Calu3 (cell line): ENCODE results near the gene EP400. TPM values are rescaled to one million over a fixed set of nuclear protein-coding genes. Genes with fewer than 3 reads are reported as not detected.

Experiments used
- BruUV-seq: library from RNA; stranded (reverse); fragments of 400-500 nt; replicated peaks from 2 replicates; lab custom pipeline; 2021; lab: Mats Ljungman, UMichigan
- CTCF ChIA-PET: fragments of 300-600 bp; sonication (Branson Sonifier 250); formaldehyde crosslinking; loops from one replicate; lab custom pipeline; 2022; ENCODE audit warnings: antibody characterized with exemption; lab: Charles Lee
- DNase-seq: peaks from one replicate; pipeline ENCODE4 v3.0.0; 2022
- H3K27ac Mint-ChIP-seq: one replicate; pipeline ENCODE4 v1.8.0; 2022; ENCODE audit warnings: mixed read lengths; ENCODE audit not compliant: unreplicated experiment
- H3K27me3 Mint-ChIP-seq: one replicate; pipeline ENCODE4 v1.8.0; 2022; ENCODE audit warnings: mixed read lengths; ENCODE audit not compliant: unreplicated experiment
- H3K36me3 Mint-ChIP-seq: one replicate; pipeline ENCODE4 v1.8.0; 2022; ENCODE audit warnings: mild to moderate bottlenecking, moderate library complexity, mixed read lengths; ENCODE audit not compliant: insufficient read depth, unreplicated experiment
- H3K4me1 Mint-ChIP-seq: one replicate; pipeline ENCODE4 v1.8.0; 2022; ENCODE audit warnings: mild to moderate bottlenecking, low read depth, mixed read lengths; ENCODE audit not compliant: unreplicated experiment
- H3K4me3 Mint-ChIP-seq: one replicate; pipeline ENCODE4 v1.8.0; 2022; ENCODE audit warnings: mild to moderate bottlenecking, low read depth, moderate library complexity, mixed read lengths; ENCODE audit not compliant: unreplicated experiment
- H3K9me3 Mint-ChIP-seq: one replicate; pipeline ENCODE4 v1.8.0; 2022; ENCODE audit warnings: low read depth, mixed read lengths; ENCODE audit not compliant: unreplicated experiment
- intact Hi-C: fragments of 100-400 bp; cut with micrococcal nuclease; formaldehyde crosslinking; loops from one replicate; pipeline ENCODE4 v1.10.0; 2022; ENCODE audit not compliant: unreplicated experiment
- total RNA-seq: library from RNA; stranded (reverse); gene quantifications from 2 replicates; pipeline ENCODE4 v1.2.3, GENCODE V29; 2022
- TF ChIP-seq, protein P1 (sequence below): fragments of 200-600 bp; IDR thresholded peaks from one replicate; pipeline ENCODE4 v1.8.0; 2022; ENCODE audit warnings: antibody characterized with exemption; ENCODE audit not compliant: unreplicated experiment

Gene EP400
- total RNA-seq, 1 experiment from 2014 or later = 88.7 TPM

DNA sequence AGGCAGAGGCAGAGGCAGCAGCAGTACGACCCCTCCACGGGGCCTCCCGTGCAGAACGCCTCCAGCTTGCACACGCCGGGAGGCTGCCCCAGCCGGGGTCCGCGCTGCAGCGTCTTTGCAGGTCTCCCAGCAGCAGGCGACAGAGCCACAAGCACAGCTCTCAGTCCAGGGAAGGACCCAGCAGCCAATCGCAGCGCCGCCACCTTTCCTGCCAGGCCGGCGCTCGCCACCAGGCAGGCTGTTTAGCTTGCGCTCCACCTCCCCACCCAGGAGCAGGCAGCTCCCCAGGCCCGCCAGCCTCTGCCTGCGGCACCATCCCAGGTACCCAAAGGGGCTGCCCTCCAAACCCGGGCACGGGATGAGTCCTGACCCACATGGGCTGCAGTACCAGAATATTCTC, 169.1 kb downstream of the EP400 start:
- Mint-ChIP-seq H3K4me3 (no peak overlapping the region), H3K36me3 (peaks cover 44% of the 10 kb centered on the region), H3K4me1 (no peaks in the 10 kb centered on the region), H3K27ac (no peak overlapping the region), H3K27me3 (no peaks in the 10 kb centered on the region), H3K9me3 (no peaks in the 10 kb centered on the region)
- DNase-seq = no peak
- intact Hi-C loops = no loop called here
- CTCF ChIA-PET = no interaction called here
- no TSS peak for BruUV-seq
- TF ChIP-seq, protein P1, sequence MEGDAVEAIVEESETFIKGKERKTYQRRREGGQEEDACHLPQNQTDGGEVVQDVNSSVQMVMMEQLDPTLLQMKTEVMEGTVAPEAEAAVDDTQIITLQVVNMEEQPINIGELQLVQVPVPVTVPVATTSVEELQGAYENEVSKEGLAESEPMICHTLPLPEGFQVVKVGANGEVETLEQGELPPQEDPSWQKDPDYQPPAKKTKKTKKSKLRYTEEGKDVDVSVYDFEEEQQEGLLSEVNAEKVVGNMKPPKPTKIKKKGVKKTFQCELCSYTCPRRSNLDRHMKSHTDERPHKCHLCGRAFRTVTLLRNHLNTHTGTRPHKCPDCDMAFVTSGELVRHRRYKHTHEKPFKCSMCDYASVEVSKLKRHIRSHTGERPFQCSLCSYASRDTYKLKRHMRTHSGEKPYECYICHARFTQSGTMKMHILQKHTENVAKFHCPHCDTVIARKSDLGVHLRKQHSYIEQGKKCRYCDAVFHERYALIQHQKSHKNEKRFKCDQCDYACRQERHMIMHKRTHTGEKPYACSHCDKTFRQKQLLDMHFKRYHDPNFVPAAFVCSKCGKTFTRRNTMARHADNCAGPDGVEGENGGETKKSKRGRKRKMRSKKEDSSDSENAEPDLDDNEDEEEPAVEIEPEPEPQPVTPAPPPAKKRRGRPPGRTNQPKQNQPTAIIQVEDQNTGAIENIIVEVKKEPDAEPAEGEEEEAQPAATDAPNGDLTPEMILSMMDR = no peak

DNA sequence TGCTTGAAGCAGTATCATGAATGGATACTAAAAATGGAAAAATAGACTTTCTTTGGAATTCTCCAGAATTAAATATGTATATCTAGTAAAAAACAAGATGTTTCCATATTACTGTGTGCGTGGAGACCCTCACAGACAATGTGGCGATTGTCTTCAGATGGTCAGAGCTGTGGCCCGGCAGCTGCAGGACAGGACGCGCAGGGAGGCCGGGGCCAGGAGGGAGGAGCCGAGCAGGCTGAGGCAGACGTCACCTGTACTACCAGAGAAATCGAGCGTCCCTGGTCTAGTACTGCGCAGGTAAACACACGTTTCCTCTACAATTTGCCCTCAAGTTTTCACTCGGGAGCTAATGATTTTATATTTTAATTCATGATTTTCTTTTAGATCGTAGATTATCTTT, 171.5 kb downstream of the EP400 start:
- CTCF ChIA-PET = no interaction called here
- Mint-ChIP-seq H3K36me3 (peaks cover 39% of the 10 kb centered on the region), H3K9me3 (peaks cover 5% of the 10 kb centered on the region), H3K27ac (no peak overlapping the region), H3K27me3 (no peaks in the 10 kb centered on the region), H3K4me3 (no peak overlapping the region), H3K4me1 (no peaks in the 10 kb centered on the region)
- DNase-seq = no peak
- intact Hi-C loops = no loop called here
- BruUV-seq = no TSS peak
- TF ChIP-seq, protein P1 = no peak

DNA sequence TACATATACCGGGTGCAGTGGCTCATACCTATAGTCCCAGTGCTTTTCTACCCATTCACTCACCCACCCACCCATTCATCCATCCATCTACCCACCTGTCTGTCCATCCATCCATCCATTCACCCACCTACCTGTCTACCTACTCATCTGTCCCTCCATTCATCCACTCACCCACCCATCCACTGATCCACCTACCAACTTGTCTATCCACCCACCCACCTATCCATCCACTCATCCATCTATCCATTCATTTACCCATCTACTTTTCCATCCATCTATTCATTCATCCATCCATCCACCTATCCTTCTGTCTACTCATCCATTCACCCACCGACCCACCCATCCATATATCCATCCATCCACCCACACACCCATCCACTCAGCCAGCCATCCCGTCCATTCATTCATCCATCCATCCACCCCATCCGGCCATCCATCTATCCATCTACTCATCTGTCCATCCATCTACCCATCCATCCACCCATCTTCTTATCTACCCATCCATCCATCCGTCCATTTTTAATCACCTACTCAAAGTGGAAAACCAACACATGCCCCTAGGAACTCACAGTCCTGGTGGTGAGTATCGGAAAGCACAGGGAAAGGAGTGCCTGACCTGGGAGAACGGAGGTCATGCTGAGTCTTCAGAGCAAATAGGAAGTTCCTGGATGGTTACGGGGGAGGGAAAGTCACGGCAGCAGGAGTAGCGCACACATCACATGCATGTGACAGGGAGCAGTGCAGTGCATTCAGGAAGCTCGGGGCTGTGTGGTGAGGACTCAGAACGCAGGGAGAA, 174.4 kb downstream of the EP400 start:
- CTCF ChIA-PET = interaction anchor here (1.2 kb wide), 1 partner anchor 16 kb away, joined by 3 read pairs; no protein-coding TSS in a partner anchor
- DNase-seq = no peak

DNA sequence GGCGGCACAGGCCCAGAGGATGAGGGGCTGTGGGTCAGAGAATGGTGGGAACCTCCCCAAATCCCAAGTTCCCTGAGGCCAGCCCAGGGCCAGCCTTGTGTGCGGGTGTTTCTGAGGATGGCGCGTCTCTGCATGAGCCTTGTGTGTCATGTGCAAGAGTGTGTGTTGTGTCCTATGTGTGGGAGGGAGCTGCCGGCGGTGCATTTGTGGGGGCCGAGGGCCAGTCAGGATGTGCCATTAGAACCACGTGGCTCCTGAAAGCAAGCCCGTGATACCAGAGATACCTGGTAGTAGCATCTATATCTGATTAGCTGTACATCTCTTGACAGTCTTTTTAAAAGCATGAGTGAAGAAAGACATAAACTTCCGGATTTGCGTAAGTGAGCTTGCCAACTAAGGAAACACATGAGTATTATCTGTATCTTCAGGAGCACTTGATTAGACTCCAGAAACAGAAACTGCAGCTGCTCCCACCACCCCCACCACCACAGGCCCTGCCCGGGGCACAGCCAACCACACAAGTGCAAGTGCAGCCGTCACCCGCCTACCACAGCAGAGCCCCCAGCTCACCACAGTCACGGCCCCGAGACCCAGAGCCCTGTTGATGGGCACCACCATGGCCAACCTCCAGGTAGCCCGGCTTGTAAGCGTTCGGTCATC, 175.2 kb downstream of the EP400 start:
- CTCF ChIA-PET = interaction anchor here (1.2 kb wide), 1 partner anchor 15 kb away, joined by 3 read pairs; no protein-coding TSS in a partner anchor
- no peaks in the 10 kb centered on the region for H3K4me1 Mint-ChIP-seq
- H3K27ac Mint-ChIP-seq = no peak overlapping the region
- peaks cover 8% of the 10 kb centered on the region for H3K9me3 Mint-ChIP-seq
- H3K27me3 Mint-ChIP-seq = no peaks in the 10 kb centered on the region
- intact Hi-C loops = no loop called here
- H3K36me3 Mint-ChIP-seq = peaks cover 47% of the 10 kb centered on the region
- no peak overlapping the region for H3K4me3 Mint-ChIP-seq
- no peak for DNase-seq
- BruUV-seq = no TSS peak
- TF ChIP-seq, protein P1 = no peak

More for the DNA sequence above, 174.4 kb downstream of the EP400 start:
- no peaks in the 10 kb centered on the region for H3K4me1 Mint-ChIP-seq
- TF ChIP-seq, protein P1 = no peak
- BruUV-seq = no TSS peak
- H3K36me3 Mint-ChIP-seq = peaks cover 46% of the 10 kb centered on the region
- no peak overlapping the region for H3K4me3 Mint-ChIP-seq
- H3K9me3 Mint-ChIP-seq = peaks cover 8% of the 10 kb centered on the region
- intact Hi-C loops = no loop called here
- H3K27me3 Mint-ChIP-seq = no peaks in the 10 kb centered on the region
- H3K27ac Mint-ChIP-seq = no peak overlapping the region
